Peyer's patch (tissue), 4 donors: ENCODE results near the gene CCND1.

Experiments
- POLR2A ChIP-seq, 2 donors: fragments of 450-650 bp; IDR thresholded peaks; one replicate each; pipeline ENCODE4 v1.5.1; 2017; ENCODE audit warnings: antibody characterized with exemption in 2 of 2, mild to moderate bottlenecking in 2 of 2, moderate library complexity in 2 of 2
- TF ChIP-seq, protein P1 (sequence below), 6 experiments: fragments of 450-650 bp in 4 of 6; fragments of 200-600 bp in 2 of 6; sonication (generic) in 1 of 6; IDR thresholded peaks; one replicate each; pipeline ENCODE4 v1.5.1; 2017 to 2019; ENCODE audit warnings: antibody characterized with exemption in 6 of 6, mild to moderate bottlenecking in 3 of 6, moderate library complexity in 1 of 6

DNA sequence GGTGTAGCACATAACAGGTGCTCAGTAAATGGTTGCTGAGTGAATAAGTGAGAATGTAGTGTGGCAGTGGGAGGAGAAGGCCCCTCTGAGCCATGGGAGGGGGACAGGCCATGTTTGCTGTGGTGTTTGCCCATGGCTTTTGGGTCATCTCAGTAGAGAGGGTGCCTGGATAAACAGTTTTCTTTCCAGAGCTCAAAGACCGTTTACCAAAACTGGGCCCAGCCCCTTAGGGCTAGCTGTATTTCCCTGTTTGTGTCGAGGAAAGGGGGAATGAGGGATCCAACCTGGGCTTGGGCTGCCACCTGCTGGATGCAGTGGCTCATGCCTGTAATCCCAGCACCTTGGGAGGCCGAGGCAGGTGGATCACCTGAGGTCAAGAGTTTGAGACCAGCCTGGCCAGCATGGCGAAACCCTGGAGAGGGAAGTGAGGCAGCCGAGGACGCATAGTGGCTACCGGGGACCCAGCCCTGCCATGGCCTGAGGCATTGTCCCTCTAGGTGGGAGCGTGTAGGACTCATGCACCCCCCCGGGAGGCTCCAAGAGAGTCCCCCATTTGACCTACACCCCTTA lies 42.9 kb downstream of the CCND1 start:
- TF ChIP-seq, protein P1, sequence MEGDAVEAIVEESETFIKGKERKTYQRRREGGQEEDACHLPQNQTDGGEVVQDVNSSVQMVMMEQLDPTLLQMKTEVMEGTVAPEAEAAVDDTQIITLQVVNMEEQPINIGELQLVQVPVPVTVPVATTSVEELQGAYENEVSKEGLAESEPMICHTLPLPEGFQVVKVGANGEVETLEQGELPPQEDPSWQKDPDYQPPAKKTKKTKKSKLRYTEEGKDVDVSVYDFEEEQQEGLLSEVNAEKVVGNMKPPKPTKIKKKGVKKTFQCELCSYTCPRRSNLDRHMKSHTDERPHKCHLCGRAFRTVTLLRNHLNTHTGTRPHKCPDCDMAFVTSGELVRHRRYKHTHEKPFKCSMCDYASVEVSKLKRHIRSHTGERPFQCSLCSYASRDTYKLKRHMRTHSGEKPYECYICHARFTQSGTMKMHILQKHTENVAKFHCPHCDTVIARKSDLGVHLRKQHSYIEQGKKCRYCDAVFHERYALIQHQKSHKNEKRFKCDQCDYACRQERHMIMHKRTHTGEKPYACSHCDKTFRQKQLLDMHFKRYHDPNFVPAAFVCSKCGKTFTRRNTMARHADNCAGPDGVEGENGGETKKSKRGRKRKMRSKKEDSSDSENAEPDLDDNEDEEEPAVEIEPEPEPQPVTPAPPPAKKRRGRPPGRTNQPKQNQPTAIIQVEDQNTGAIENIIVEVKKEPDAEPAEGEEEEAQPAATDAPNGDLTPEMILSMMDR (IDR thresholded peaks at IDR 0.05): peak in 4 of 6 experiments; percentile 25 to 58 (median 52)
- TF ChIP-seq POLR2A (IDR thresholded peaks at IDR 0.05): no peak
